CD8-positive, alpha-beta memory T cell (primary cell): ENCODE results near the gene OXCT1. TPM values are rescaled to one million over a fixed set of nuclear protein-coding genes. Genes with fewer than 3 reads are reported as not detected.

Source experiments
- CTCF ChIA-PET: fragments of 350-600 bp; sonication (Branson Sonifier 250); formaldehyde crosslinking; loops from one replicate; lab custom pipeline; 2021; ENCODE audit warnings: antibody characterized with exemption; lab: Charles Lee
- POLR2A ChIA-PET: fragments of 350-600 bp; sonication (Branson Sonifier 250); formaldehyde crosslinking; loops from one replicate; lab custom pipeline; 2021; ENCODE audit warnings: antibody characterized with exemption; lab: Charles Lee
- DNase-seq, 5 donors: peaks; one replicate each; pipeline versions ENCODE4 v3.0.0 to v3.0.0-alpha.2; 2020 to 2022; ENCODE audit warnings: mixed read lengths in 1 of 5
- H3K27ac ChIP-seq: one replicate; pipeline ENCODE4 v1.7.0; 2013; ENCODE audit warnings: low read depth, mild to moderate bottlenecking, low read length, moderate library complexity
- H3K27me3 ChIP-seq: 2 replicates; pipeline ENCODE4 v1.7.0; 2013; ENCODE audit warnings: low read length, mild to moderate bottlenecking; ENCODE audit not compliant: insufficient read depth, poor library complexity, severe bottlenecking
- H3K36me3 ChIP-seq: 2 replicates; pipeline ENCODE4 v1.7.0; 2013; ENCODE audit warnings: mild to moderate bottlenecking, low read length, moderate library complexity; ENCODE audit not compliant: insufficient read depth
- H3K4me1 ChIP-seq: 2 replicates; pipeline ENCODE4 v1.7.0; 2013; ENCODE audit warnings: mild to moderate bottlenecking, low read length, moderate library complexity; ENCODE audit not compliant: insufficient read depth
- H3K4me3 ChIP-seq: 2 replicates; pipeline ENCODE4 v1.7.0; 2013; ENCODE audit warnings: mild to moderate bottlenecking, low read length
- H3K9me3 ChIP-seq: 2 replicates; pipeline ENCODE4 v1.7.0; 2013; ENCODE audit warnings: mild to moderate bottlenecking, low read length
- H3K27ac Mint-ChIP-seq, 8 donors: one replicate each; pipeline ENCODE4 v1.8.0; 2020 to 2021; ENCODE audit warnings: mixed read lengths in 8 of 8, mild to moderate bottlenecking in 6 of 8, inconsistent platforms in 3 of 8, moderate library complexity in 3 of 8
- H3K27me3 Mint-ChIP-seq, 2 donors: one replicate each; pipeline ENCODE4 v1.8.0; 2020 to 2021; ENCODE audit warnings: mixed read lengths in 2 of 2, mild to moderate bottlenecking in 1 of 2, moderate library complexity in 1 of 2
- H3K36me3 Mint-ChIP-seq, 3 donors: one replicate each; pipeline ENCODE4 v1.8.0; 2020 to 2021; ENCODE audit warnings: mixed read lengths in 3 of 3, inconsistent platforms in 1 of 3, mild to moderate bottlenecking in 1 of 3
- H3K4me1 Mint-ChIP-seq, 3 donors: one replicate each; pipeline ENCODE4 v1.8.0; 2020 to 2021; ENCODE audit warnings: mixed read lengths in 3 of 3, inconsistent platforms in 1 of 3, mild to moderate bottlenecking in 1 of 3
- H3K4me3 Mint-ChIP-seq, 7 donors: one replicate each; pipeline ENCODE4 v1.8.0; 2020 to 2021; ENCODE audit warnings: mixed read lengths in 7 of 7, mild to moderate bottlenecking in 6 of 7, moderate library complexity in 4 of 7, inconsistent platforms in 2 of 7
- H3K9me3 Mint-ChIP-seq, 5 donors: one replicate each; pipeline ENCODE4 v1.8.0; 2020 to 2022; ENCODE audit warnings: mixed read lengths in 5 of 5, mild to moderate bottlenecking in 3 of 5, moderate library complexity in 2 of 5, inconsistent platforms in 1 of 5
- polyA plus RNA-seq: library from polyadenylated mRNA; unstranded; fragments of 300-500 nt; fragmentation: Illumina TruSeq; gene quantifications from one replicate; pipeline ENCODE4 v1.2.3, GENCODE V29; 2021
- total RNA-seq, 2 experiments: library from RNA; stranded (reverse); gene quantifications; one replicate each; pipeline ENCODE4 v1.2.3, GENCODE V29; 2021

Gene OXCT1
- total and polyA plus RNA-seq, 3 experiments from 2014 or later: 25.6 to 117 (median 111) TPM

DNA sequence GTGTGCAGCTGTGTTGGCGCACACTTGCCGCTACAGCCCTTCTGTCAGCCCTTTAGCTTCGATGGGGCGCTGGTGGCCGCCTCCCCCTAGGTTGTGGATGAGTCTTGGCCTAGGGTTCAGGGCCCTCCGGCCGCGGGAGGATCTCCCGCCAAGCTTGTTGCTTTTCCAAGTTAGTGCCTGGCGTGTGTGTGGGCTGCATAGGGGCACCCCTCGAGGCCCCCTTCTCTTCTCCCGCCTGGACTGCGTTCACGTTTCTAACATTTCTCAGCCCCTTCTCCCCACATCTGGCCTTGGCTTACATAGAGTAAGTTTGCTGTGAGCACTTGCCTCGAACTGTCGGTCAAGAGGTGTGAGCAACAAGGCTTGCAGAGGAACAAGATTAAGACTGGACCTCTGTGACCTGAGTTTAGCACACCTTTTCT is 413 bp upstream of the OXCT1 start:
- ChIA-PET CTCF (interaction anchor here (1.0 to 1.6 kb wide), 4 partner anchors 14 to 186 kb away, joined by 3 to 7 read pairs (median 4); partner anchors contain the start of gene RIMOC1), POLR2A (interaction anchor here (0.9 to 3.3 kb wide), 4 partner anchors 14 to 1654 kb away, joined by 3 to 30 read pairs (median 8); partner anchors contain the start of genes FBXO4 and RIMOC1)
- H3K36me3 ChIP-seq: no peaks in the 10 kb centered on the region
- H3K4me1 ChIP-seq: peaks cover 32% of the 10 kb centered on the region
- H3K9me3 ChIP-seq: no peaks in the 10 kb centered on the region
- peak overlapping the region; percentile 77 for H3K4me3 ChIP-seq
- H3K4me1 Mint-ChIP-seq: peaks cover 38 to 62% (median 53%) of the 10 kb centered on the region in 3 donors
- no peaks in the 10 kb centered on the region for H3K27me3 ChIP-seq
- H3K27ac ChIP-seq: peak overlapping the region; percentile 90
- no peaks in the 10 kb centered on the region for H3K9me3 Mint-ChIP-seq
- no peak for DNase-seq
- H3K27ac Mint-ChIP-seq: peak overlapping the region; percentile 89 to 99 (median 98)
- H3K4me3 Mint-ChIP-seq: peak overlapping the region; percentile 89 to 95 (median 91)
- no peaks in the 10 kb centered on the region for H3K27me3 Mint-ChIP-seq
- H3K36me3 Mint-ChIP-seq: peaks cover 0 to 10% (median 2%) of the 10 kb centered on the region in 3 donors

- Histone ChIP-seq H3K4me3 (peak overlapping the region; percentile 77), H3K27ac (peak overlapping the region; percentile 90), H3K27me3 (no peaks in the 10 kb centered on the region), H3K36me3 (no peaks in the 10 kb centered on the region), H3K4me1 (peaks cover 38% of the 10 kb centered on the region), H3K9me3 (no peaks in the 10 kb centered on the region)
- Mint-ChIP-seq H3K27ac (peak overlapping the region; percentile 89 to 99 (median 98)), H3K27me3 (no peaks in the 10 kb centered on the region), H3K4me1 (peaks cover 50 to 68% (median 62%) of the 10 kb centered on the region in 3 donors), H3K4me3 (peak overlapping the region; percentile 89 to 95 (median 91)), H3K36me3 (peaks cover 0 to 10% (median 2%) of the 10 kb centered on the region in 3 donors), H3K9me3 (no peaks in the 10 kb centered on the region)
- DNase-seq: peak in 2 of 5 donors; percentile 9 to 60
- ChIA-PET POLR2A (interaction anchor here (0.7 to 3.3 kb wide), 3 partner anchors 35 to 1615 kb away, joined by 3 to 30 read pairs (median 4); partner anchors contain the start of genes RIMOC1 and TMEM267), CTCF (interaction anchor here (1.1 to 1.4 kb wide), 3 partner anchors 13 to 188 kb away, joined by 3 read pairs; no protein-coding TSS in a partner anchor)
These were observed 988 bp downstream of the OXCT1 start for GRCh38 chr5:41869151-41869723.

DNA sequence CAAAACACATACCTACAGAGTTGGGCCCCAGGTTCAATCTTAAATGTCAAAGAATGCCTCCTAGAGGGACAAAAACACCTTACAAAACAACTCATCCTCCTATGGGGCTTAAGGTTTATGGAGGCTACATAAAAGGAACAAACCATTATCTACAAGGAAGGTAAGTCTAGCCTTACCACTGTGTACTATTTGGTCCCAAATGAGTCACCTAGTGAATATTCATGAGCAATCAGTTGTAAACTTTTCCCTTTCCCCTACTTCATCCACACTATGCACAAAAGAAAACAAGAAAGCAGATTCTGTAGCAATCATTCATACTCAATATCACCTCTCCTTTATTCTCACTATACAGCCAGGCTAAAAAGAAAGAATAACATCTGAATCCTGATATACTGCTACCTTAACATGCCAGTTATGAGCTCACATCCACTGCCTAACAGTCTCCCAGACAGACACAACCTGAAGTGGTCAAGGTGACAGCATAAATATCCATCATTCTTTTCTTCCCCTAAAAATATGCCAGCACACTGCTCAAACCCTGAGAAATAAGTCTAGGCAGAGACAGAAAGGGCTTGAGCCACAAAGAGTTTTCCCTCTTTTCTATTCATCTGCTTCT is 6.2 kb downstream of the OXCT1 start:
- Histone ChIP-seq H3K27ac (no peak overlapping the region), H3K4me1 (peaks cover 21% of the 10 kb centered on the region), H3K4me3 (no peak overlapping the region), H3K27me3 (no peaks in the 10 kb centered on the region), H3K9me3 (no peaks in the 10 kb centered on the region), H3K36me3 (peaks cover 11% of the 10 kb centered on the region)
- POLR2A ChIA-PET: no interaction called here
- CTCF ChIA-PET: interaction anchor here (0.7 to 1.4 kb wide), 2 partner anchors 8 to 193 kb away, joined by 4 read pairs; no protein-coding TSS in a partner anchor
- Mint-ChIP-seq H3K4me3 (peak overlapping the region in 1 of 7 donors; percentile 1), H3K27me3 (no peaks in the 10 kb centered on the region), H3K4me1 (peaks cover 52 to 77% (median 69%) of the 10 kb centered on the region in 3 donors), H3K36me3 (peaks cover 0 to 30% (median 8%) of the 10 kb centered on the region in 3 donors), H3K9me3 (no peaks in the 10 kb centered on the region), H3K27ac (peak overlapping the region in 7 of 8 donors; percentile 21 to 72 (median 63))
- no peak for DNase-seq

DNA sequence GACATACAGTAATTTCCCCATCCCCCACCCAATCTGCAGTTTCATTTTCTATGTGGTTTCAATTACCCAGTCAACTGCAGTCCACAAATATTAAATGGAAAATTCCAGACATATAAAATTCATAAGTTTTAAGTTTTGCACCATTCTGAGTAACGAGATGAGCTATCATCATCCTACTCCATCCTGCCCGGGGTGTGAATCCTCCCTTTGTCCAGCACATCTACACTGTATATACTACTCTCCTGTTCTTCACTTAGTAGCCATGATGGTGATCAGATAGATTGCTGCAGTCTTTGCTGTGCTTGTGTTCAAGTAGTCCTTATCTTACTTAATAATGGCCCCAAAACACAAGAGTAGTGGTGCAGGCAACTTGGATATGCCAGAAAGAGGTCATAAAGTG is 11.3 kb downstream of the OXCT1 start:
- Histone ChIP-seq H3K4me1 (no peaks in the 10 kb centered on the region), H3K36me3 (peaks cover 27% of the 10 kb centered on the region), H3K27me3 (no peaks in the 10 kb centered on the region), H3K4me3 (no peak overlapping the region), H3K9me3 (no peaks in the 10 kb centered on the region), H3K27ac (no peak overlapping the region)
- ChIA-PET CTCF (interaction anchor here (1.0 to 2.5 kb wide), 2 partner anchors 46 to 198 kb away, joined by 3 to 18 read pairs; partner anchors contain the start of gene RIMOC1), POLR2A (no interaction called here)
- H3K9me3 Mint-ChIP-seq: no peaks in the 10 kb centered on the region
- no peak overlapping the region for H3K4me3 Mint-ChIP-seq
- peaks cover 0 to 42% (median 10%) of the 10 kb centered on the region in 3 donors for H3K36me3 Mint-ChIP-seq
- peak overlapping the region; percentile 3 to 92 (median 72) for H3K27ac Mint-ChIP-seq
- no peak for DNase-seq
- H3K27me3 Mint-ChIP-seq: no peaks in the 10 kb centered on the region
- H3K4me1 Mint-ChIP-seq: peaks cover 13 to 34% (median 22%) of the 10 kb centered on the region in 3 donors

DNA sequence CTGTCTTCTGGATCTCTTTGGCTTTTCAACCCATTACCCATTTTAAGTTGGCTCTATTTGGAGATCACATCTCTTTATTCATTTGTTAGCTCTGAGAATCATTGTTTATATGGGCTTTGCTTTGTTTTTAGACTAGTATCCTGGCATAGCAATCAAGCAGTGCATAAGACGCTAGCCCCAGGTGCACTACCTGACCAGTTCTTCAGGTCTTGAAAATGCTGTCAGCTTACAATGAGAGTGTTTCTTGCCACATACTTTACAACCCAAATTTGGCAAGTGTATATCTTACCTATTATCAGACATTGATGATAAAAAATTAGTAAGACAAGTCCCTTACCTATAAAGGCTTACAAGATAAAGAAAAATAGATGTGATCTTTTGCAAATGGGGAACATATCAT is 12.2 kb downstream of the OXCT1 start:
- no peak for DNase-seq
- no peak overlapping the region for H3K27ac ChIP-seq
- H3K4me3 ChIP-seq: no peak overlapping the region
- no peaks in the 10 kb centered on the region for H3K4me1 ChIP-seq
- no peak overlapping the region for H3K4me3 Mint-ChIP-seq
- H3K27me3 Mint-ChIP-seq: no peaks in the 10 kb centered on the region
- peaks cover 8 to 25% (median 15%) of the 10 kb centered on the region in 3 donors for H3K4me1 Mint-ChIP-seq
- peaks cover 27% of the 10 kb centered on the region for H3K36me3 ChIP-seq
- no peaks in the 10 kb centered on the region for H3K9me3 Mint-ChIP-seq
- H3K27me3 ChIP-seq: no peaks in the 10 kb centered on the region
- no peaks in the 10 kb centered on the region for H3K9me3 ChIP-seq
- CTCF ChIA-PET: interaction anchor here (1.0 to 3.1 kb wide), 3 partner anchors 46 to 203 kb away, joined by 3 to 18 read pairs (median 14); partner anchors contain the start of gene RIMOC1
- POLR2A ChIA-PET: no interaction called here
- peaks cover 0 to 45% (median 14%) of the 10 kb centered on the region in 3 donors for H3K36me3 Mint-ChIP-seq
- H3K27ac Mint-ChIP-seq: peak overlapping the region in 3 of 8 donors; percentile 17 to 78 (median 53)

DNA sequence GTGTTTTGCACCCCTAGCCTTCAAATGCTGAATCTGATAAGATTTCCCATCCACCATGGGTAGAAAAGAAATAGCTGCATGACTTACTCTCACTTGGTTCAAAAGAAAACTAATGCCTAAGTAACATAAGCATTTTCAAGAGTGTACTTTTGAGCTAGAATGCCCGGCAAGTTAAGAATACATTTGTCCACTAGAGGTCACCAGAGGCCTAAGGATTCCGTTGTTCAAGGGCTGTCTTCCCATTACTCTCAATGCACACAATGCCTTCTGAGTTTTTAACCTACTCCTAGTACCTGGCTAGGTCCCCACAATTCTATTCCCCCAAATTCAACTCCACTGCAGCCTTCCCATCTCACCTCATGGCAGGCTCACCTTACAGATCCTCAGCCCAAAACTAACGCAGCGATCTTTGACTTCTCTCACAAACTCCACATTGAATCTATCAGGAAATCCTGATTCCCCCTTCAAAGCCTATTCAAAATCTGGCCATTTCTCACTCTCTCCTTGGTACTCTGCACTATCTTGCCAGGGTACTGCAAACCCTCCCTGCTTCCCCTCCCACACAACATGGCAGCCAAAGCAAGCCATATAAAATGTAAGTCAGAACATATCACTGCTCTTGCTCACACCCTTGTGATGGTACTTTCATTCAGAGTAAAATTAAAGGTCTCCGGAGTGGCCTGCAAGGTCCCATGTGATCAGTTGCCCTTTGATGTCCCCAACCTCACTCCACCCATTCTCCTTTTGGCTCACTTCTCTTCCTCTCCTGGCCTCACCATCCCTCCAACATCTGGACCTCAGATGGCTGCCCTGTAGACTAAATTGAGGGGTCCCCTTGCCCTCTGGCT is 13.4 kb downstream of the OXCT1 start:
- Histone ChIP-seq H3K27ac (no peak overlapping the region), H3K9me3 (no peaks in the 10 kb centered on the region), H3K4me1 (no peaks in the 10 kb centered on the region), H3K36me3 (peaks cover 37% of the 10 kb centered on the region), H3K4me3 (no peak overlapping the region), H3K27me3 (no peaks in the 10 kb centered on the region)
- POLR2A ChIA-PET: no interaction called here
- CTCF ChIA-PET: interaction anchor here (0.6 to 4.9 kb wide), 25 partner anchors 8 to 1136 kb away, joined by 3 to 72 read pairs (median 4); partner anchors contain the start of genes FBXO4, OXCT1 and RIMOC1
- H3K36me3 Mint-ChIP-seq: peaks cover 0 to 49% (median 15%) of the 10 kb centered on the region in 3 donors
- peak overlapping the region in 1 of 8 donors; percentile 53 for H3K27ac Mint-ChIP-seq
- H3K4me3 Mint-ChIP-seq: no peak overlapping the region
- H3K4me1 Mint-ChIP-seq: peaks cover 6 to 21% (median 12%) of the 10 kb centered on the region in 3 donors
- DNase-seq: peak in 4 of 5 donors; percentile 26 to 67 (median 63)
- no peaks in the 10 kb centered on the region for H3K9me3 Mint-ChIP-seq
- no peaks in the 10 kb centered on the region for H3K27me3 Mint-ChIP-seq

DNA sequence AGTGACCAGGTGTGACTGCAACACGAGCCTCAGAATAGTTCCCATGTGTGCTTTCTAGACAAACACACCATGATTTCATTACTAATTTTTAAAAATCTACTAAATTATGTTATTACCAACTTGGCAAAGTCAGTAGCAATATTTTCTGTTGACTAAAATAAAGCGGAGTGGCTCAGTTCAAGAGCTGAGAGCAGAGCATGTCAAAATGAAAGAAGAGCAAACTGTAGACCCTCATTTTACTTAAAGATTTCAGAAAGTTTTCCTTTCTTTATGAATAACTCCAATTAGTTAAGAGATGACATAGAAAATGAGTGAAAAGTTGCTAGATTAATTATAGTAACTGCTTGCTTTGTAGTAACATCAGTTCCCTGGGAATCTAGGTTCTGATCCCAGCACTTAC is 17.9 kb downstream of the OXCT1 start:
- no peak overlapping the region for H3K4me3 ChIP-seq
- H3K4me1 Mint-ChIP-seq: peaks cover 0 to 6% (median 0%) of the 10 kb centered on the region in 3 donors
- H3K9me3 ChIP-seq: no peaks in the 10 kb centered on the region
- ChIA-PET CTCF (interaction anchor here (4.9 kb wide), 1 partner anchor 204 kb away, joined by 72 read pairs; no protein-coding TSS in a partner anchor), POLR2A (no interaction called here)
- no peaks in the 10 kb centered on the region for H3K4me1 ChIP-seq
- H3K36me3 Mint-ChIP-seq: peaks cover 15 to 46% (median 30%) of the 10 kb centered on the region in 3 donors
- no peaks in the 10 kb centered on the region for H3K9me3 Mint-ChIP-seq
- H3K4me3 Mint-ChIP-seq: peak overlapping the region in 1 of 7 donors; percentile 23
- H3K27ac ChIP-seq: no peak overlapping the region
- peaks cover 48% of the 10 kb centered on the region for H3K36me3 ChIP-seq
- no peaks in the 10 kb centered on the region for H3K27me3 Mint-ChIP-seq
- no peak for DNase-seq
- H3K27me3 ChIP-seq: no peaks in the 10 kb centered on the region
- H3K27ac Mint-ChIP-seq: no peak overlapping the region
